GM18517 (cell line): ENCODE results near the gene PCDH12.

Source experiments
- ATAC-seq: cut with Tn5 transposase; IDR thresholded peaks from one replicate; pipeline ENCODE4 v1.9.1; 2021; ENCODE audit warnings: mild to moderate bottlenecking, moderate library complexity; ENCODE audit not compliant: unreplicated experiment

Gene PCDH12

GRCh38 chr5:141910271-141910673 lies 47.7 kb downstream of the PCDH12 start:
- ATAC-seq, result no peak

- no peak for ATAC-seq
Measured at GRCh38 chr5:141909212-141909611, 48.8 kb downstream of the PCDH12 start.

GRCh38 chr5:141908796-141909195 lies 49.2 kb downstream of the PCDH12 start:
- no peak for ATAC-seq

DNA sequence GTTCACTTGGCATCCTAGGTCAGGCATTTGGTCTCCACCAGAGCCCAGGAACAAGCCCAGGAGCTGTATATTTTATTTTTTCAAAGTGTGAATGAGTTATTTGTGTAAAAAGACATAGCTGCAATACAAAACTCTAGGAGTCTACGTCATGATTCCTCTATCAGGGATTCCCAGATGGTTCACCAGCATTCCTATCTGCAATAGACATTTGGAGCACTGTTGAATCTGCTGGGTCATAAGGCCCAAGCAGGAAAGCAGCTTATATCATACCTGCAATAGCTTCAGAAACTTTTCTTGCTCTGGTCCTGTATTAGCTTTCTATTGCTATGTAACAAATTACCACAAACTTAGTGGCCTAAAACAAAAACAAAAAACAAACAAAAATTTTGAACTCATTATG lies 51.0 kb downstream of the PCDH12 start:
- no peak for ATAC-seq

- no peak for ATAC-seq
Measured at GRCh38 chr5:141906517-141906916, 51.5 kb downstream of the PCDH12 start.

GRCh38 chr5:141904551-141904950 lies 53.5 kb downstream of the PCDH12 start:
- no peak for ATAC-seq

DNA sequence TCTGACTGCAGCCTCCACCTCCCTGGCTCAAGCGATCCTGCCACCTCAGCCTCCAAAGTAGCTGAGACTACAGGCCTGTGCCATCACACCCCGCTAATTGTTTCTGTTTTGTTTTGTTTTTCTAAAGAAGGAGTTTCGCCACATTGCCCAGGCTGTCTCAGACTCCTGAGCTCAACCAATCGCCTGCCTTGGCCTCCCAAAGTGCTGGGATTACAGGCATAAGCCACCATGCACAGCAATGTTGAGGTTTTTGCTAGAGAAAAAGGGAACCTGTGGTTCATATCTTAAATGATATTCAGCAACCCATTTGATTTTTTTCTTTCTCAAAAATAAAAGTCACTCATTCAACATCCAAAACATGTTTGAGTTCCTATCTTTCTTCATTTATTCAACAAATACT lies 54.7 kb downstream of the PCDH12 start:
- no peak for ATAC-seq

- ATAC-seq, result no peak
Measured at GRCh38 chr5:141902015-141902814, 55.8 kb downstream of the PCDH12 start.

GRCh38 chr5:141898448-141899049 lies 59.5 kb downstream of the PCDH12 start:
- ATAC-seq, result no peak

GRCh38 chr5:141897425-141897824 lies 60.6 kb downstream of the PCDH12 start:
- ATAC-seq, result no peak
